ENCODE results near the gene TEX12. TPM values are rescaled to one million over a fixed set of nuclear protein-coding genes. Genes with fewer than 3 reads are reported as not detected.

The TEX12 gene
- total and polyA plus RNA-seq, 2 of the 8 experiments (the other 6 are each of a cell fraction or from before 2014, with no cell fraction given) = not detected

GRCh38 chr11:112195951-112196351 lies 28.8 kb downstream of the TEX12 start (continued):
- TF ChIP-seq SUZ12 (IDR thresholded peaks at IDR 0.05; ENCODE audit: low read length) = no peak
- TF ChIP-seq BACH1 (IDR thresholded peaks at IDR 0.05; ENCODE audit: low read length) = no peak
- TF ChIP-seq SP1 (IDR thresholded peaks at IDR 0.05; ENCODE audit: low read depth, low read length) = no peak
